Endothelial cell (in vitro differentiated cells): Measurements from ENCODE around the gene SH3BGR. TPM values are rescaled to one million over a fixed set of nuclear protein-coding genes. Genes with fewer than 3 reads are reported as not detected.

Experiments
- DNase-seq: peaks from one replicate; pipeline ENCODE4 v3.0.0; 2021; ENCODE audit warnings: low spot score
- H3K27ac Mint-ChIP-seq: one replicate; pipeline ENCODE4 v1.8.0; 2021; ENCODE audit warnings: mixed read lengths, inconsistent platforms; ENCODE audit not compliant: unreplicated experiment
- H3K27me3 Mint-ChIP-seq: one replicate; pipeline ENCODE4 v1.8.0; 2021; ENCODE audit warnings: mild to moderate bottlenecking, moderate library complexity, mixed read lengths, inconsistent platforms; ENCODE audit not compliant: unreplicated experiment
- H3K36me3 Mint-ChIP-seq: one replicate; pipeline ENCODE4 v1.8.0; 2021; ENCODE audit warnings: mild to moderate bottlenecking, low read depth, mixed read lengths, inconsistent platforms; ENCODE audit not compliant: unreplicated experiment
- H3K4me1 Mint-ChIP-seq: one replicate; pipeline ENCODE4 v1.8.0; 2021; ENCODE audit warnings: mild to moderate bottlenecking, mixed read lengths, inconsistent platforms; ENCODE audit not compliant: unreplicated experiment
- H3K4me3 Mint-ChIP-seq: one replicate; pipeline ENCODE4 v1.8.0; 2021; ENCODE audit warnings: mild to moderate bottlenecking, mixed read lengths, inconsistent platforms; ENCODE audit not compliant: unreplicated experiment
- H3K9me3 Mint-ChIP-seq: one replicate; pipeline ENCODE4 v1.8.0; 2021; ENCODE audit warnings: mixed read lengths, inconsistent platforms; ENCODE audit not compliant: unreplicated experiment
- total RNA-seq: library from RNA; stranded (reverse); fragmentation: NEBNext Ultra II Directional; extraction: Animal tissue kit (Norgen Biotek cat#: 25700); gene quantifications from one replicate; pipeline ENCODE4 v1.2.1, GENCODE V29; 2021; ENCODE audit not compliant: unreplicated experiment
- TF ChIP-seq, protein P1 (sequence below): fragments of 200-600 bp; sonication (generic); IDR thresholded peaks from one replicate; pipeline ENCODE4 v1.5.0; 2021; ENCODE audit warnings: antibody characterized with exemption; ENCODE audit not compliant: unreplicated experiment

Gene SH3BGR
- total RNA-seq, 1 donor from 2014 or later, result 3.4 TPM

- Mint-ChIP-seq H3K27me3 (peaks cover 3% of the 10 kb centered on the region), H3K4me3 (no peak overlapping the region), H3K27ac (no peak overlapping the region), H3K36me3 (no peaks in the 10 kb centered on the region), H3K4me1 (peaks cover 11% of the 10 kb centered on the region), H3K9me3 (no peaks in the 10 kb centered on the region)
- TF ChIP-seq, protein P1, sequence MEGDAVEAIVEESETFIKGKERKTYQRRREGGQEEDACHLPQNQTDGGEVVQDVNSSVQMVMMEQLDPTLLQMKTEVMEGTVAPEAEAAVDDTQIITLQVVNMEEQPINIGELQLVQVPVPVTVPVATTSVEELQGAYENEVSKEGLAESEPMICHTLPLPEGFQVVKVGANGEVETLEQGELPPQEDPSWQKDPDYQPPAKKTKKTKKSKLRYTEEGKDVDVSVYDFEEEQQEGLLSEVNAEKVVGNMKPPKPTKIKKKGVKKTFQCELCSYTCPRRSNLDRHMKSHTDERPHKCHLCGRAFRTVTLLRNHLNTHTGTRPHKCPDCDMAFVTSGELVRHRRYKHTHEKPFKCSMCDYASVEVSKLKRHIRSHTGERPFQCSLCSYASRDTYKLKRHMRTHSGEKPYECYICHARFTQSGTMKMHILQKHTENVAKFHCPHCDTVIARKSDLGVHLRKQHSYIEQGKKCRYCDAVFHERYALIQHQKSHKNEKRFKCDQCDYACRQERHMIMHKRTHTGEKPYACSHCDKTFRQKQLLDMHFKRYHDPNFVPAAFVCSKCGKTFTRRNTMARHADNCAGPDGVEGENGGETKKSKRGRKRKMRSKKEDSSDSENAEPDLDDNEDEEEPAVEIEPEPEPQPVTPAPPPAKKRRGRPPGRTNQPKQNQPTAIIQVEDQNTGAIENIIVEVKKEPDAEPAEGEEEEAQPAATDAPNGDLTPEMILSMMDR, result no peak
- DNase-seq, result no peak
Observed at GRCh38 chr21:39430016-39430415, 21.8 kb upstream of the SH3BGR start.

- H3K4me1 Mint-ChIP-seq, result peaks cover 11% of the 10 kb centered on the region
- peaks cover 1% of the 10 kb centered on the region for H3K27me3 Mint-ChIP-seq
- H3K36me3 Mint-ChIP-seq, result no peaks in the 10 kb centered on the region
- H3K27ac Mint-ChIP-seq, result no peak overlapping the region
- no peaks in the 10 kb centered on the region for H3K9me3 Mint-ChIP-seq
- H3K4me3 Mint-ChIP-seq, result no peak overlapping the region
- TF ChIP-seq, protein P1, result no peak
- no peak for DNase-seq
Observed at GRCh38 chr21:39430457-39430856, 21.3 kb upstream of the SH3BGR start.

GRCh38 chr21:39430954-39431353 is 20.8 kb upstream of the SH3BGR start:
- Mint-ChIP-seq H3K4me3 (no peak overlapping the region), H3K36me3 (no peaks in the 10 kb centered on the region), H3K9me3 (no peaks in the 10 kb centered on the region), H3K27ac (no peak overlapping the region), H3K4me1 (peaks cover 11% of the 10 kb centered on the region), H3K27me3 (no peaks in the 10 kb centered on the region)
- DNase-seq, result no peak
- TF ChIP-seq, protein P1, result no peak

DNA sequence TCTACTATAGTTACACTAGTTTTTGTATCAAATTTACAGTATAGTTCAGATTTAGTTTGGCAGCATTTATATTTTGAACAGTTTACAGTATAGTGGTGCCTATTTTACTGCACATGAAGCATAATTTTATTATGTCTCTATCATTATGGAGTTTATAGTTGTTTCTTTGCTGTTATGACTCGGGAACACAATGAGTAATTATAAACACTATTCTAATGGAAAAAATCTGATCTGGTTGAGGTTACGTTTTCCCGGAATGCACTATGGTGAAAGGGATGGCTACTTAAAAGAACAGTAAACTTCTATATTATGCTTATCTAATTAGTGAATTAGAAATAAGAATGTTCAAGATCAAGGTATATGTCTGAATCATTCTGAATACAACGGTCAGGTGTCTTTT is 16.8 kb upstream of the SH3BGR start:
- Mint-ChIP-seq H3K27me3 (no peaks in the 10 kb centered on the region), H3K27ac (no peak overlapping the region), H3K36me3 (no peaks in the 10 kb centered on the region), H3K4me1 (peaks cover 3% of the 10 kb centered on the region), H3K4me3 (no peak overlapping the region), H3K9me3 (peaks cover 5% of the 10 kb centered on the region)
- TF ChIP-seq, protein P1, result no peak
- no peak for DNase-seq

- H3K9me3 Mint-ChIP-seq, result peaks cover 5% of the 10 kb centered on the region
- H3K27me3 Mint-ChIP-seq, result no peaks in the 10 kb centered on the region
- H3K27ac Mint-ChIP-seq, result no peak overlapping the region
- peaks cover 8% of the 10 kb centered on the region for H3K4me1 Mint-ChIP-seq
- TF ChIP-seq, protein P1, result no peak
- H3K4me3 Mint-ChIP-seq, result no peak overlapping the region
- H3K36me3 Mint-ChIP-seq, result no peaks in the 10 kb centered on the region
- no peak for DNase-seq
Observed at GRCh38 chr21:39439232-39439631, 12.5 kb upstream of the SH3BGR start.
